ENCODE results near the gene KRTAP10-8. TPM values are rescaled to one million over a fixed set of nuclear protein-coding genes. Genes with fewer than 3 reads are reported as not detected.

KRTAP10-8 gene
- total RNA-seq, 4 donors from 2014 or later: not detected

DNA sequence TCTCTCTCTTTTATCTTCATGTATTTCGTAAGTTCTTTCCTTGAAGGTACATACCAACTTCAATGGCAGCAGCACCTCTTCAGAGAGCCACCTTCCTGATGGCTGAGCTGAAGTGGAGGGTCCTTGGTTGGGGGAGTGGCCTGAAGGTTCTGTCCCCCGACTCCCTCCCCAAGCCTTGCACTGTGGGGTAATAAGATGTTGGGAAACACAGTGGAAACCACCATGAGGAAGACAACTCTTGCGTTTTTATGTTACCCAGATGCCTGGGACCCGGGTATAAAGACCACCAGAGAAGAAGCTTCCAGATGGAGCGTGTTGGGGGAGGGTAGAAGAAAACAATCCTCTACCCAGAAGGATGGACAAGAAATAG lies 46.6 kb downstream of the KRTAP10-8 start:
- TF ChIP-seq, protein P1, sequence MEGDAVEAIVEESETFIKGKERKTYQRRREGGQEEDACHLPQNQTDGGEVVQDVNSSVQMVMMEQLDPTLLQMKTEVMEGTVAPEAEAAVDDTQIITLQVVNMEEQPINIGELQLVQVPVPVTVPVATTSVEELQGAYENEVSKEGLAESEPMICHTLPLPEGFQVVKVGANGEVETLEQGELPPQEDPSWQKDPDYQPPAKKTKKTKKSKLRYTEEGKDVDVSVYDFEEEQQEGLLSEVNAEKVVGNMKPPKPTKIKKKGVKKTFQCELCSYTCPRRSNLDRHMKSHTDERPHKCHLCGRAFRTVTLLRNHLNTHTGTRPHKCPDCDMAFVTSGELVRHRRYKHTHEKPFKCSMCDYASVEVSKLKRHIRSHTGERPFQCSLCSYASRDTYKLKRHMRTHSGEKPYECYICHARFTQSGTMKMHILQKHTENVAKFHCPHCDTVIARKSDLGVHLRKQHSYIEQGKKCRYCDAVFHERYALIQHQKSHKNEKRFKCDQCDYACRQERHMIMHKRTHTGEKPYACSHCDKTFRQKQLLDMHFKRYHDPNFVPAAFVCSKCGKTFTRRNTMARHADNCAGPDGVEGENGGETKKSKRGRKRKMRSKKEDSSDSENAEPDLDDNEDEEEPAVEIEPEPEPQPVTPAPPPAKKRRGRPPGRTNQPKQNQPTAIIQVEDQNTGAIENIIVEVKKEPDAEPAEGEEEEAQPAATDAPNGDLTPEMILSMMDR (IDR thresholded peaks at IDR 0.05; ENCODE audit: low read depth): no peak

DNA sequence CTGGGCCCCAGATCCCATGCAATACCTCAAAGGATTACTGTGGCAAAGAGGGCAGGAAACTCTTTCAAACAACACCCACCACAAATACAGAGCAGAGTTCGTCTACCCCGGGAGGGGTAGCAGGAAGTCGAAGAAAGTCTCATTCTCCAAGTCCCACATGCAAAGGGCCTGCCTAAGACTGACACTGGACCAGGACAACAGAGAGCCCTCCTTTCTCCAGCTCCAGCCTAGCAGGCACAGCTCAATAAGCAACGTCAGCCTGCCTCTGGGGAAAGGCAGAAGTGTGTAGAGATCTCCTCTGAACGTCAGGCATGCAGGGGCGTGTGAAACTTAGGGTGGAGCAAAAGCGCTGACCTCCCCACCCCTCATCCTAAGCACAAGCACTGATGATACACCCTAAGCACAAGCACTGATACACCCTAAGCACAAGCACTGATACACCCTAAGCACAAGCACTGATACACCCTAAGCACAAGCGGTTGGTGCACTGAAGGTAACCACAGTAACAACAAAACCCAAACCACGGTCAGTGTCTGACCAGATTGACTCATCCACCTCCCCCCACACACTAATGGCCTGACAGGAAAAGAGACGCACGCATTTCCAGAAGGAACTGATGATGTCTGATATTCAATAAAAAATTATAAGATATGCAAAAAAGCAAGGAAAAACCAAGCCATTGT lies 47.2 kb downstream of the KRTAP10-8 start:
- TF ChIP-seq, protein P1 (IDR thresholded peaks at IDR 0.05; ENCODE audit: low read depth): no peak

Other genes with a start within 250 kb of the KRTAP10-8 start
- gene LRRC3, start 156.6 kb upstream of the KRTAP10-8 start, total RNA-seq: 1 to 10 TPM in 3 of 4 donors, under 1 TPM in 1; 0.98 to 4.2 (median 3.0) TPM
- gene KRTAP10-1, start 71.9 kb upstream of the KRTAP10-8 start, total RNA-seq: not detected
- not detected for gene KRTAP10-2, start 60.6 kb upstream of the KRTAP10-8 start, total RNA-seq
- not detected for gene KRTAP10-3, start 53.3 kb upstream of the KRTAP10-8 start, total RNA-seq
- gene KRTAP10-4, start 38.4 kb upstream of the KRTAP10-8 start, total RNA-seq: not detected
- gene KRTAP10-5, start 31.5 kb upstream of the KRTAP10-8 start, total RNA-seq: not detected
- not detected for gene KRTAP10-6, start 19.6 kb upstream of the KRTAP10-8 start, total RNA-seq
- not detected for gene KRTAP10-7, start 11.5 kb upstream of the KRTAP10-8 start, total RNA-seq
- gene KRTAP10-9, start 15.0 kb downstream of the KRTAP10-8 start, total RNA-seq: not detected
- not detected for gene KRTAP10-10, start 25.3 kb downstream of the KRTAP10-8 start, total RNA-seq
- not detected for gene KRTAP10-11, start 34.3 kb downstream of the KRTAP10-8 start, total RNA-seq
- gene KRTAP12-4, start 42.6 kb downstream of the KRTAP10-8 start, total RNA-seq: not detected
- not detected for gene KRTAP12-3, start 45.9 kb downstream of the KRTAP10-8 start, total RNA-seq
- gene KRTAP12-2, start 54.8 kb downstream of the KRTAP10-8 start, total RNA-seq: not detected
- gene KRTAP12-1, start 70.1 kb downstream of the KRTAP10-8 start, total RNA-seq: not detected
- not detected for gene KRTAP10-12, start 85.1 kb downstream of the KRTAP10-8 start, total RNA-seq
- gene TSPEAR, start 99.5 kb downstream of the KRTAP10-8 start, total RNA-seq: not detected
- gene UBE2G2, start 189.7 kb downstream of the KRTAP10-8 start, total RNA-seq: 100 to 1,000 TPM in 2 of 4 donors, 10 to 100 TPM in 2; 64.4 to 144 (median 100) TPM
- gene SUMO3, start 206.0 kb downstream of the KRTAP10-8 start, total RNA-seq: 10 to 100 TPM; 41.3 to 77.0 (median 59.4) TPM

Data from subcutaneous adipose tissue (tissue), 4 donors.